Measurements from ENCODE around the gene AUTS2.
A peak's percentile ranks its signal among the peaks of the same experiment; 100 is the strongest.

AUTS2 gene

GRCh38 chr7:70237831-70238575 lies 639.7 kb downstream of the AUTS2 start:
- no peak for TF ChIP-seq CTCF (conservative IDR thresholded peaks at IDR 0.05; ENCODE audit: low read depth, low read length)
- peak; percentile 35 for DNase-seq (ENCODE audit: low read depth)
- H3K4me3 ChIP-seq (ENCODE audit: low read length): no peak overlapping the region

- TF ChIP-seq CTCF (conservative IDR thresholded peaks at IDR 0.05; ENCODE audit: low read depth, low read length): no peak
- DNase-seq (ENCODE audit: low read depth): no peak
- no peak overlapping the region for H3K4me3 ChIP-seq (ENCODE audit: low read length)
Measured at GRCh38 chr7:70239918-70240317, 641.6 kb downstream of the AUTS2 start.

GRCh38 chr7:70240873-70241272 lies 642.6 kb downstream of the AUTS2 start:
- TF ChIP-seq CTCF (conservative IDR thresholded peaks at IDR 0.05; ENCODE audit: low read depth, low read length): no peak
- DNase-seq (ENCODE audit: low read depth): no peak
- no peak overlapping the region for H3K4me3 ChIP-seq (ENCODE audit: low read length)

- no peak overlapping the region for H3K4me3 ChIP-seq (ENCODE audit: low read length)
- no peak for TF ChIP-seq CTCF (conservative IDR thresholded peaks at IDR 0.05; ENCODE audit: low read depth, low read length)
- no peak for DNase-seq (ENCODE audit: low read depth)
Measured at GRCh38 chr7:70241536-70242175, 643.4 kb downstream of the AUTS2 start.

- no peak for DNase-seq (ENCODE audit: low read depth)
- TF ChIP-seq CTCF (conservative IDR thresholded peaks at IDR 0.05; ENCODE audit: low read depth, low read length): no peak
- no peak overlapping the region for H3K4me3 ChIP-seq (ENCODE audit: low read length)
Measured at GRCh38 chr7:70242826-70243225, 644.6 kb downstream of the AUTS2 start.

- no peak for TF ChIP-seq CTCF (conservative IDR thresholded peaks at IDR 0.05; ENCODE audit: low read depth, low read length)
- H3K4me3 ChIP-seq (ENCODE audit: low read length): no peak overlapping the region
- no peak for DNase-seq (ENCODE audit: low read depth)
Measured at GRCh38 chr7:70243443-70243842, 645.2 kb downstream of the AUTS2 start.

GRCh38 chr7:70257921-70258320 lies 659.6 kb downstream of the AUTS2 start:
- no peak for TF ChIP-seq CTCF (conservative IDR thresholded peaks at IDR 0.05; ENCODE audit: low read depth, low read length)
- DNase-seq (ENCODE audit: low read depth): no peak
- H3K4me3 ChIP-seq (ENCODE audit: low read length): no peak overlapping the region
